22Rv1 (cell line): ENCODE results near the gene MAML3.

Experiments used
- H3K27ac ChIP-seq: fragments of 450-650 bp; 2 replicates; pipeline ENCODE4 v1.5.1; 2017
- ZFX ChIP-seq: fragments of 450-650 bp; IDR thresholded peaks from 2 replicates; pipeline ENCODE4 v1.6.1; 2017; ENCODE audit warnings: antibody characterized with exemption, borderline replicate concordance
- TF ChIP-seq, protein P1 (sequence below): fragments of 450-650 bp; IDR thresholded peaks from 2 replicates; pipeline ENCODE4 v1.5.1; 2017; ENCODE audit warnings: mild to moderate bottlenecking

MAML3 gene

DNA sequence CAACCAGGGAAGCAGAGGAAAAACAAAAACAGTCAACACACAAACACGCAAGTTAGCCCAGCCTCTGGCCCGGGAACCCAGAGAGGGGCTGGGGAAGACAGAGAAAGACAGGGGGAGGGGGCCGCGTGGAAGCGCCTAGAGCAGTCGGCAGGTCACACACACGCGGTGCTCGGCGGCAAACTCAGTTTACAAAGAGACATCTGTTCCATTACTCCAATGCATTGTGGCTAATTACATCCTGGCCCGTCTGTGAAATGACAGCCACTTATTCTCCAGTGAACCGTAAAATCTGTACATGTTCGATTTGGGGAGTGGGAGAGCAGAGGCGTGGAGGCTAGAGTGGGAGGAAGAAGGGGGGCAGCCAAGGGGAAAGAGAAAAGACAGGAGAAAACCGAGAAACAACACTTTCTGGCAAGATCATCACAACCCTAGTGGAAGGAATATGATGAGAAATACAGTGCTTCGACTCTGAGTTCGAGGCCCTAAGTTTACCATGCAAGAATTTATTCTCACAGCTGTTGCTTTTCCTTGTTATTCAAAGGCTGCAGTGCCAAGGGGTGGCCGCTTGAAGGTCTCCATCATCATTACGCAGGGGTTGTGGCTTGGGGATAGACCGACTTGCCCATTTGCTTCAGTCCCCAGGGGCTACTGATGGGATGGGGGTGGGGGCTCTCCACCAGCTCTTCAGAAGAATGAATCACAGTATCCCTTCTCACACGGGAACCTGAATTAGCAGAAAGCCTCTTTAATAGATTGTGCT is 320.7 kb downstream of the MAML3 start:
- H3K27ac ChIP-seq = no peak overlapping the region

DNA sequence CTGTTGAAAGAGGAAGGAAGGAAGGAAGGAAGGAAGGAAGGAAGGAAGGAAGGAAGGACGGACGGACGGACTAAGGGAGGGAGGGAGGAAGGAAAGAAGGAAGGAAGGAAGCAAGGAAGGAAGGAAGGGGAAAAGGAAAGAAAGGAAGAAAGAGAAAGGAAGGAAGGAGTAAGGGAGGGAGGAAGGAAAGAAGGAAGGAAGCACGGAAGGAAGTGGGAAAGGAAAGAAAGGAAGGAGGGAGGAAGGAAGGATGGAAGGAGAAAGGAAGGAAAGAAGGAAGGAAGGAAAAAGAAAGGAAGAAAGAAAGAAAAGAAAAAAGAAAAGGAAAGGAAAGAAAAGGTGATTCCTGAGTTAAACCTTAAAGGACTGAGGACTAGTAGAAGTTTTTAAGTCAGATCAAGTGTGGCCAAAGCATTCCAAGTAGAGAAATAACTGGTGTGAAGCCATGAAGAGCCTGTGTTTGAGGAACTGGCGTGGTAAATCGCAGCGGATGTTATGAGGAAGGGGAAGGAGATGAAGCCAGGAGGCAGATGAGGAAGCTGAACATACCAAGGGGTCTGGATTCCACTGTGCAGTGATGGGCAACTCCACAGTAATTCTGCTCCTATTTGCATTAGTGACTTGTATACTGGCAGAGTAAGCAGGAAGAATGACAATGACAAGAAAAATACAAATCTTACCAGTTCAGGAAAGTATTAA is 324.9 kb downstream of the MAML3 start:
- H3K27ac ChIP-seq = no peak overlapping the region
- no peak for TF ChIP-seq ZFX
- TF ChIP-seq, protein P1, sequence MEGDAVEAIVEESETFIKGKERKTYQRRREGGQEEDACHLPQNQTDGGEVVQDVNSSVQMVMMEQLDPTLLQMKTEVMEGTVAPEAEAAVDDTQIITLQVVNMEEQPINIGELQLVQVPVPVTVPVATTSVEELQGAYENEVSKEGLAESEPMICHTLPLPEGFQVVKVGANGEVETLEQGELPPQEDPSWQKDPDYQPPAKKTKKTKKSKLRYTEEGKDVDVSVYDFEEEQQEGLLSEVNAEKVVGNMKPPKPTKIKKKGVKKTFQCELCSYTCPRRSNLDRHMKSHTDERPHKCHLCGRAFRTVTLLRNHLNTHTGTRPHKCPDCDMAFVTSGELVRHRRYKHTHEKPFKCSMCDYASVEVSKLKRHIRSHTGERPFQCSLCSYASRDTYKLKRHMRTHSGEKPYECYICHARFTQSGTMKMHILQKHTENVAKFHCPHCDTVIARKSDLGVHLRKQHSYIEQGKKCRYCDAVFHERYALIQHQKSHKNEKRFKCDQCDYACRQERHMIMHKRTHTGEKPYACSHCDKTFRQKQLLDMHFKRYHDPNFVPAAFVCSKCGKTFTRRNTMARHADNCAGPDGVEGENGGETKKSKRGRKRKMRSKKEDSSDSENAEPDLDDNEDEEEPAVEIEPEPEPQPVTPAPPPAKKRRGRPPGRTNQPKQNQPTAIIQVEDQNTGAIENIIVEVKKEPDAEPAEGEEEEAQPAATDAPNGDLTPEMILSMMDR = no peak

More for the DNA sequence above, 320.7 kb downstream of the MAML3 start:
- TF ChIP-seq ZFX = no peak

DNA sequence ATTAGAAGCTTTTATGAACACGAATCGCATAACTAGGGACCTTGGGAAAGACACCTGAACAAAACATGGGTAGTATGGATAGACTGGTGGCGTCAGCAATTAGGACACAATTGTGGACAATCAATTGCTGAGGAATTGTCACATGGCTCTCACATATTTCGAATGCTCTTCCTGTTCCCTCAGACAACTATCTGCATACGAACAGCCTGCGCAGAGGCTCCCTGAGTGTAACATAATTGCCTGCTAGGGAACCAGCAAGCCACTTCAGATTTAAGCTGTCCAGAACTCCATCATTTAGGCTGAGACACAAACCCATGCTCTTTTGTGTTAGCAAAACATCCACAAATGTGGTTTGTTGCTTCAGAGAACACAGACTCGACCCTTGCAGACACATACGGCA is 327.6 kb downstream of the MAML3 start:
- TF ChIP-seq ZFX = no peak
- TF ChIP-seq, protein P1 = no peak
- H3K27ac ChIP-seq = no peak overlapping the region

DNA sequence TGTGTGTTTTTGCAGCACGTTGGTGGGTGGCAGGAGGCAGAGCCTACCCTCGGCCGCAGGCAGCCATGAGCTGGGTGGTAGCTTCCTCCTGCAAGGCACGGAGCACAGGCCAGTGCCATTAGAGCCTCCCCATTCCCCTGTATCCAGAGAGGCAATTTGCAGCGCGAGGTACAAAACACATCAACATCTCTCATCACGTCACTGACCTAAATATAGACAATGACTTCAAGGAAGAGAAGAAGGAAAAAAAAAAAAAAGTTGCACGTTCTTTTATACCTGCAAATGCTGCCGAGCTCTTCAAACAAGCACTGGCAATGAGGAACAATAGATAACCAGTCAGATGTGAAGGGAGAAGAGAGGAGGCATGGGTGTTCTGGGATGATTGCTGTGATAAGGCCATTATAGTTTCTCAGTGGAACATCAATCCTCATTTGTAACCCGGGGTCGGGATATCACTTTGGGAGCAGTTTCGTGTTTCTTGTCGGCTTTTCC is 328.4 kb downstream of the MAML3 start:
- no peak for TF ChIP-seq ZFX
- TF ChIP-seq, protein P1 = no peak
- no peak overlapping the region for H3K27ac ChIP-seq

DNA sequence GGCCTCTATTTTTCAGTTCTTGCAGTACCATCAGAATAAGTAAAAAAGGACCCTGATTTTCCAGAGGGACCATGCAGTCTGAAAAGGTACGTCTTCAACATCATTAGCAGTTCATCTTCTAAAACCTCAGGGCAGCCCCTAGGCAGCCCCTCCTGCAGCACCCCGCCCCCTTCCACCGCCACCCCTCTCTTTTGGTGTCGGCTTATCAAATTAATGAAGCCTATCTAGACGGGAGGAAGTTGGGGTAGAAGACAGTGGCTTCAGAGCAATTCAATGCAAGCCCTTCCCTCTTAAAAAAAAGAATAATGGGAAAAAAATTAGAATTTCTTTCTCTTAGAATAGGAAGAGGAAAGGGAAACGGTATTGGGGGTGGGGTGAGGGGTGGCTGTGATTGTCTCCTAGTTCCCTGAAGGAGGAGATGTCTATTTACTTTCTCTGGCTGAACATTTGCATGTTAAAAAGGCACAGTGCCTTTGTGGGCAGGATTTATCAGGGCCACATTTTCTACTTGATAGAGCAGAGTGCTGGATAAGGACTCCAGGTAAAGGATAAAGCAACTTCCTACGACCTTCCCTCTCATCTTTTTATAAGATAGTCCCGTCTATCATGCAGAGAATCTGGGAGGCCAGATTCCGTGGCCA is 329.0 kb downstream of the MAML3 start:
- H3K27ac ChIP-seq = no peak overlapping the region
- no peak for TF ChIP-seq ZFX

DNA sequence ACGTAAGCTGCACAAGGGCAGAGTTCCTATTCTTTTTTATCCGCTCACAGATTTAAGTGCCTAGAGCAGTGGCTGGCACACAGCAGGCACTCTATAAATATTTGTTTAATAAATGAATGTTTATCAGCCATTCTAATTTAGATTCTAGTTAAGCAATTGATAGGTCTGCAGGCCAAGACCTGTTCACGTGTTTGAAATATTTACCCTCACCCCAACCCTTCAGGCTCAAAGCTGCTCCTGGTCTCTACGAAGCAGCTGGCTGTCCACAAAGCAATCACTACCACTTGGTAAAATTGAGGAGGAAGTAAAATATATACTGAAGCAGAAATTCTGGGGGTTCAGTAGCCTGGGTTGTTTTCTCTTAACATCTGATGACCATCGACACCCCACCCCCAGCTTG is 330.2 kb downstream of the MAML3 start:
- H3K27ac ChIP-seq = no peak overlapping the region
- TF ChIP-seq, protein P1 = no peak
- no peak for TF ChIP-seq ZFX

DNA sequence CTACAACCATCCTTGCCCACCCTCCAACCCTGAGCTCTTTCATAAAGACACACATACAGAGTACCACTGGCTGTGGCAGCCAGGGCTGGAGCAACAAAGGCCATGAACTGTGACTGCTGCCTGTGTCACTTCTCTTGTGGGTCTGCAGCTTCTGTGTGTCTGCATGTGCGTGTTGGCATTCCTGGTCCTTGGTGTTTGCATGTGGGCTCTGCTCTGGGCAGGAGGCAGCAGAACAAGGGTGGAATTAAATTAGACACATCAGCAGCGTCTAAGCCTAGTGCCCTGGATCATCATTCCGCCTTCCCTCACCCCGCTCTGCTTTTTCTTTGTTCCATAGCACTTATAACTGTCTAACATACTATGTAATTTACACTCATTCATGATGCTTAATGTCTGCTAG is 330.6 kb downstream of the MAML3 start:
- TF ChIP-seq, protein P1 = no peak
- TF ChIP-seq ZFX = no peak
- H3K27ac ChIP-seq = no peak overlapping the region

DNA sequence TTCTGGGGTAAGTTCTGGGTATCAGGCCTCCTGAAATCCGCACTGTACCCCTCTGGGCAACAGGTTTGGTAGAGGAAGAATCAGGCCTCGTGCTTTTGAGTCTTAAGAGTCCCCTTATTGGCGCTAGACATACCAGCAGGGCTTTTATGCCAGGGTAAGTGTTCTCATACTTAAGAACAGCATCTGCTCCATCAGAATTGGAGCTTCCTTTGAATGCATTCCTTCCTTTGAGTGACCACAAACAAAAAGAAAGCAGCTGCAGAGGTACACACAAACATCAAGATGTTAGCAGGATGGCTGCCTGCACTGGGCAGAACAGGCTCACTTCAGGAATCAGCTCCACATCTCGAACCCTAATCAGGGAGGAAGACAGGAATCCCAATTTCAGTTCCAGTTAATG is 331.6 kb downstream of the MAML3 start:
- H3K27ac ChIP-seq = no peak overlapping the region
- TF ChIP-seq ZFX = no peak
- TF ChIP-seq, protein P1 = no peak
